Kidney glomerular epithelial cell (primary cell): ENCODE data around the gene SH3RF3.

Experiments used
- DNase-seq: peaks from one replicate; lab custom pipeline; 2025; lab: John Stamatoyannopoulos, UW

SH3RF3 gene

DNA sequence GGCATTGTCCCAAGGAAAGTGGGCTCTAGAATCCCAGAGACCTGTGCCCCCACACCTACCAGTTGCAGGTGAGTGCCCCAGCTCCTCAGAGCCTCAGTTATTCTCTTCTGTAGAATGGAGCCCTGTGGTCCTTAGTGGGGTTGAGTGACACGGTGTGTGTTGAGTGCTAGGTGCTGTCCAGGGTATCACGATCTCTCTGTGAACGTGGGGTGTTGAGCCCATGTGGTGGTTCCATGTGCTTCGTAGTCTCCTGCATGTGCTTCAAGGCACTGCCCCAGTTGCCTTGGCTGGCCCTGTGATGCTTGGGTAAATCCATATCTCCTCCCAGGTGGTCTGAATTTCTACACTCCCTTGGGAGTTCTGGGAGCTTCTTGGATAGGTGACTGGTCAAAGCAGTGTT, 54.9 kb downstream of the SH3RF3 start:
- no peak for DNase-seq

GRCh38 chr2:109184368-109184767, 55.4 kb downstream of the SH3RF3 start:
- no peak for DNase-seq

DNA sequence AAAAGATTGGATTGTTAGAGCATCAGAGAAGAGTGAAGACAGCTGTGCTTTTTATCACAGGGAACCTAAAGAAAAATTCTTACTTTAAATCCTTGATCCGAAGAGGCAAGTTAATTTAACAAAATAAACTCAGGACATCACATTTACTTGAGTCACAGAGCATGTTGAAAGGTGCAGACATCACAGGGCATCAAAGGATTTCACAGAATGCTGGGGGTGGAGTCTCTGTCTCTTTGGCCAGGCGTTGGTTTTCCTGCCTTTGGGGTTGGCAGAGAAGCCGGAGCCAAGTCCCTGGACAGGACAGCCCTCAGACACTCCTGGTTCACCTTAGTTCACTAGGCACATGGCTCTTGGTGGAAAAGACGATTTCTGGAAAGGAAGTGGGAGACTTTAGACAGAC, 56.3 kb downstream of the SH3RF3 start:
- peak; percentile 53 for DNase-seq

GRCh38 chr2:109185821-109186570, 57.0 kb downstream of the SH3RF3 start:
- peak; percentile 26 for DNase-seq

DNA sequence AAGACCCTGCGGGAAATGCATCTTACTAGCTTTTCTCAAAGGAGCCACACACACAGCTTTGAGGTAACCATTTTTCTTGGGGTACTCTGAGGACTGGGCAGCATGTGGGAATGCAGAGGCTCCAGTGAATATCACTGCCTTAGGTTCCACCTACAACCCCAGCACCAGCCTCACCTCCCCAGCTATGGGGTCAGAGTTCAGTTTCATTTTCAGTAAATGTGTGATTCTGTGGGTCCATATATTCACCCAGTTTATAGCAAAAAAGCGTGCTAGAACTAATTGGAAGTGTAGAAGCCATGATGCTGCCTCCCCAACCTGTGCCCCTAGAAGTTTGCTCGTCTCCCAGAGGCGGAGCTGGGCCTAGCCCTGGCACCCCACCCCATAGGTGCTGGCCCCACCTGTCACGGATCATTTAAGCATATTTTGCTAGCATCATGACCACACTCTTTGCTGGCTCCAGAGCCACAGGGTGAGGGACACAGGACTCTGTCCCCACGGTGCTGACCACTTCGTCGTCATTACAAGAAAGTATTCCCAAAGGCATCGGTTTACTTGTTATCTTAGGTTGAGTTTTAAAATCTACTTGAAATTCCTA, 57.7 kb downstream of the SH3RF3 start:
- no peak for DNase-seq

GRCh38 chr2:109187711-109188495, 58.9 kb downstream of the SH3RF3 start:
- DNase-seq: no peak

- no peak for DNase-seq
Measured at GRCh38 chr2:109188496-109188890, 59.5 kb downstream of the SH3RF3 start.

GRCh38 chr2:109188898-109189297, 59.9 kb downstream of the SH3RF3 start:
- DNase-seq: no peak

DNA sequence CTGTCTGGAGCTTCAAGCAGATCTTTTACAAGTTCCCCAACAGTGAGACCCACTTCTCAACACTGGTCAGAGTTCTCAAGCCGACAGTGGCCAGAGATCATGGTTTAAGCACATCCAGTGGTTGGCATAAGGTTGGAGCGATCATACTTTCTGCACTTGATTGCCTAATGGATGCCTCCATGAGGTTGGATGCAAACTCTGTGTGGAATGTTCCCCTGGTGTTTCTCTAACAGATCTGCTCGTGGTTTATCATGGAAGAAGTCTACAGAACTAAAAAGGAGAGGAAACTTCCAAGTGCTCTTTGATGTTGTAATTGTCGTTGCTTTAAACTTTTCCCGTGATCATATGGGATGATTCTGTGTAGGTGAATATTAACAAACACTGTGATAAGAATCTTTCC, 60.7 kb downstream of the SH3RF3 start:
- DNase-seq: no peak

DNA sequence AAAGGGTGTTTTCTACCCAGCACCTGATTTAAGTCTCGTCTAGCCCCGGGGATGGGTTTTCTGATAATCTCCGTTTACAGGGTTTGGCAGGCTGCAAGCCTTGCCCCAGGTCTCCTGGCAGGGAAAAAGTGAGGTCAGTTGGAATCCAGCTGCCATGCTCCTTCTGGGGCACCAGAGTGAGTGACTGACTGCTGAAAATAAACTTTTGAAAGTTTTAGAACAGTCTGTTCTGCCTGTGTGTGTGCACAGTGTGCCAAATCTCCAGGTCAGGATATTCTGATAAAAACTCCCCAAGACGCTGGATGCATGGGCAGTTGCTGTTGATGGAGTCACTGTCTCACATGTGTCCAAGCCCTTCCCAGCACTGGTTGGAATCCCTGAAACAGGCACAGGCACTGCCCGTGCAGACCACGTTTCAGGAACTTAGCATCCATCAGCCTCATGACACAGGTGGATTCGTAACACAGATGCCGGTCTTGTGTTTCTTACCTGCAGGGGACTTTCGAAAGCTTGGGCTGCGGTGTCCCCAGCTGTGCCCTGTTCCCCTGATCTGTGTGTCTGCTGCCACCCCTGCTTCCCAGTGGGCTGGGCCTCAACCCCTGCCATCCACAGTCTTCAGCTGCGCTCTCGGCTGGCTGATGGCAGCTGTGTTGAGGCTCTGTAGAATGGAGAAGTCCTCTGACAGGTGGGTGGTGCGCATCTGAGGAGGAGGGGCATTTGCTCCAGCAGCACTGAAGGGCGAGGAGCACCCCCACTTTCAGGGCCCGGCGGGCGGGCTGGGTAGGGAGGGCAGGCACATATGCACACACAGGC, 65.0 kb downstream of the SH3RF3 start:
- DNase-seq: no peak

- DNase-seq: no peak
Measured at GRCh38 chr2:109194620-109194937, 65.6 kb downstream of the SH3RF3 start.

- no peak for DNase-seq
Measured at GRCh38 chr2:109195193-109196045, 66.4 kb downstream of the SH3RF3 start.

DNA sequence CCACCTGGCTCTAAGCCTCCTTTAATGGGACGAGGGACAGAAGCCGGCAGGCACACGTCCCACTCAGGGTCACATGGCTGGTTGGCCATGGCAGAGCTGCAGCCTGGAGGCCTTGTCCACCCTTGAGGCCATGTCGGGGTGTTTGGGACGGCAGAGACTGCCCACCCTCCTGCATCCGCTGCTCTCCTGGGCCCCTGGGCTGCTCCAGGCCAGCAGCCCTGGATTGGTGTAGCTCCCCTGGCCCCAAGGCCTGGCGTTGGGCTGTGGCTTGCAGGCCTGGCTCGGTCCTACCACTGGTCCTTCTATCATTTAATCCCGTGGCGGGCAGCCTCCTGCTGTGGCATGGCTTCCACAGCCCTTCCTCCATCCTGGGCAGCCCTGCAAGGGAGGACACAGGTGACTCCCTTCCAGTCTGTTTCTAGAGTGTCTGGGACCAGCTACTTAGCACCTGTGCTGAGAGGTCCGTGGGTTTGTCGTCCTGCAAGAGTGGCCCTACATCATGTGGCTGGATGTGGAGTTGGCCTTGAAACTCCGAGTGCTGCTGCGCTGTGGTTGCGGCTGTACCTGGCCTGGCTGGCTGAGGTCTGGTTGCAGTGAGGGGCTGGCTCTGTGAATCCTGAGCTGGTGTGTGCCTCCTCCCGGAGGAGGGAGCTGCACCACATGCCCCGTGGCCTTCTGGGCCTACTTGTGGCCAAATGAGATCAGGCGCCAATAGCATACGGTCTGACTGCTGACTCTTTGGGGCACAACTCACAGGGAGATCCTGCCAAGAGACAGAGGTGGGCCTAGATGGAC, 67.3 kb downstream of the SH3RF3 start:
- DNase-seq: no peak

- no peak for DNase-seq
Measured at GRCh38 chr2:109197491-109198418, 68.8 kb downstream of the SH3RF3 start.

GRCh38 chr2:109199790-109200189, 70.8 kb downstream of the SH3RF3 start:
- no peak for DNase-seq

- no peak for DNase-seq
Measured at GRCh38 chr2:109200616-109201464, 71.8 kb downstream of the SH3RF3 start.

- DNase-seq: no peak
Measured at GRCh38 chr2:109201465-109202327, 72.7 kb downstream of the SH3RF3 start.

- DNase-seq: no peak
Measured at GRCh38 chr2:109202486-109202885, 73.5 kb downstream of the SH3RF3 start.
